Body of pancreas (tissue), 4 donors: ENCODE data around the gene RNU1-2. TPM values are rescaled to one million over a fixed set of nuclear protein-coding genes. Genes with fewer than 3 reads are reported as not detected.
"Not testable (repeated sequence)": the region's sequence is repeated elsewhere in the genome, so short reads cannot be mapped to it uniquely, and the experiment has no call there.

Experiments
- ATAC-seq: fragments of 150-250 bp; one replicate; pipeline ENCODE4 v1.9.1; 2016
- DNase-seq, 4 donors: peaks; one replicate each; pipeline ENCODE4 v3.0.0-alpha.2; 2019
- H3K27ac ChIP-seq, 4 donors: fragments of 200-600 bp; sonication (generic); 1 replicate in 3 of 4; 2 replicates in 1 of 4; pipeline versions ENCODE4 v1.5.1 to v1.6.1; 2016 to 2019; ENCODE audit warnings: mild to moderate bottlenecking in 1 of 4, mixed read lengths in 1 of 4, moderate library complexity in 1 of 4
- H3K27me3 ChIP-seq, 2 donors: fragments of 200-600 bp; sonication (generic); one replicate each; pipeline ENCODE4 v1.6.0; 2016; ENCODE audit warnings: mild to moderate bottlenecking in 1 of 2
- H3K36me3 ChIP-seq, 2 donors: fragments of 200-600 bp; sonication (generic); replicated peaks in 1 of 2; 2 replicates each; pipeline ENCODE4 v1.5.1; 2016; ENCODE audit warnings: low read depth in 2 of 2; ENCODE audit not compliant: insufficient read depth in 1 of 2
- H3K4me1 ChIP-seq: fragments of 200-600 bp; sonication (generic); one replicate; pipeline ENCODE4 v1.6.0; 2016
- H3K4me3 ChIP-seq, 2 donors: fragments of 200-600 bp; sonication (generic); 1 replicate in 1 of 2; 2 replicates in 1 of 2; pipeline ENCODE4 v1.5.1; 2016 to 2019
- H3K9me3 ChIP-seq, 3 donors: fragments of 200-600 bp; sonication (generic); 1 replicate in 2 of 3; 2 replicates in 1 of 3; pipeline ENCODE4 v1.5.1; 2016
- POLR2A ChIP-seq, 3 donors: fragments of 450-650 bp; IDR thresholded peaks; one replicate each; pipeline ENCODE4 v1.6.1; 2016; ENCODE audit warnings: antibody characterized with exemption in 3 of 3, mild to moderate bottlenecking in 2 of 3
- WGBS, 2 donors: methylation state at CpG; one replicate each; pipeline ENCODE4 v1.1.5; 2017; 5-methylcytosine and 5-hydroxymethylcytosine counted together
- intact Hi-C: fragments of 100-400 bp; cut with DNase I; formaldehyde crosslinking; loops from one replicate; pipeline ENCODE4 v1.15.1; 2023
- total RNA-seq, 2 donors: library from RNA; depleted of rRNA; stranded (reverse); fragments of >200 nt; gene quantifications; one replicate each; pipeline ENCODE4 v1.1.0, GENCODE V29; 2016

The RNU1-2 gene
- total RNA-seq: over 10,000 TPM in 1 of 2 donors, under 1 TPM in 1; under 0.01 to 15,479 TPM

DNA sequence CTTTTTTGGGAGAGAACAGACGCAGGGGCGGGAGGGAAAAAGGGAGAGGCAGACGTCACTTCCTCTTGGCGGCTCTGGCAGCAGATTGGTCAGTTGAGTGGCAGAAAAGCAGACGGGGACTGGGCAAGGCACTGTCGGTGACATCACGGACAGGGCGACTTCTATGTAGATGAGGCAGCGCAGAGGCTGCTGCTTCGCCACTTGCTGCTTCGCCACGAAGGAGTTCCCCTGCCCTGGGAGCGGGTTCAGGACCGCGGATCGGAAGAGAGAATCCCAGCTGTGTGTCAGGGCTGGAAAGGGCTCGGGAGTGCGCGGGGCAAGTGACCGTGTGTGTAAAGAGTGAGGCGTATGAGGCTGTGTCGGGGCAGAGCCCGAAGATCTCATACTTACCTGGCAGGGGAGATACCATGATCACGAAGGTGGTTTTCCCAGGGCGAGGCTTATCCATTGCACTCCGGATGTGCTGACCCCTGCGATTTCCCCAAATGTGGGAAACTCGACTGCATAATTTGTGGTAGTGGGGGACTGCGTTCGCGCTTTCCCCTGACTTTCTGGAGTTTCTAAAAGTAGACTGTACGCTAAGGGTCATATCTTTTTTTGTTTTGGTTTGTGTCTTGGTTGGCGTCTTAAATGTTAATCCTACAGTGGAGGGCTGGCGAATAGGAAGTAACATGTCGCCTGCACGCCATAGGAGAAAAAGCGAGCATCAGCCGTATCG lies at the start of gene RNU1-2:
RNU1-2 (plus strand) TSS at position 383 of the 718 bp plus-strand sequence.
- Histone ChIP-seq H3K4me1 (peaks cover 38% of the 10 kb centered on the region), H3K27ac (peak within 1 kb of the TSS; percentile 88 to 96 (median 92))
- intact Hi-C loops, H3K36me3 ChIP-seq, H3K27me3 ChIP-seq, H3K9me3 ChIP-seq, H3K4me3 ChIP-seq: not testable (repeated sequence)
- ATAC-seq (peak; percentile 99), DNase-seq (peak; percentile 93 to 97 (median 96))
- 0% methylated on average over 22 to 23 of the region's 39 CpGs for WGBS, 2 donors
- peak; percentile 93 to 98 (median 96) for TF ChIP-seq POLR2A (IDR thresholded peaks at IDR 0.05)

DNA sequence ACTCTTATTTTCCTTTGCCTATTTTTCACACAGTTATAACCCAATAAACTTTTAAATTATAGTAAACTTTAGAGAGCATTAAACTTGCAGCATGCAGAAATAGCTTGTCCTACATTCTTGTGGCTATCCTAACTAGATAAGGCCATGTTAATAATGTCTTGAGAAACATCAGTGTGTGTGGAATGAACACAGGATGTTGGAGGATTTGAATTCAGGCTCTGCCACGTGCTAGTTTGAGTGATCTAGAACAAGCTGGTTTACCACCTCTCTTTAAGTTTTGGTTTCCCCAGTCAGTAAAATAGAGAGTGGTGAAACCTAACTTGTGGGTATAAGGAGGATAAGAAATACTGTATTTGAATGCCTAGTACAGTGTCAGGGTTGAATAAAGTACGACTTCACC lies 39.6 kb upstream of the RNU1-2 start:
- ATAC-seq, H3K27me3 ChIP-seq, intact Hi-C loops, H3K4me1 ChIP-seq, H3K27ac ChIP-seq, H3K36me3 ChIP-seq, DNase-seq, H3K4me3 ChIP-seq, H3K9me3 ChIP-seq: not testable (repeated sequence)
- 78 to 79% methylated on average over 2 of the region's 2 CpGs for WGBS, 2 donors

GRCh38 chr1:16859167-16860041 lies 36.4 kb upstream of the RNU1-2 start:
- 51 to 59% methylated on average over 12 to 28 of the region's 46 CpGs for WGBS, 2 donors
- ATAC-seq, intact Hi-C loops, H3K36me3 ChIP-seq, H3K4me3 ChIP-seq, H3K4me1 ChIP-seq, H3K9me3 ChIP-seq, H3K27ac ChIP-seq, H3K27me3 ChIP-seq, DNase-seq: not testable (repeated sequence)

DNA sequence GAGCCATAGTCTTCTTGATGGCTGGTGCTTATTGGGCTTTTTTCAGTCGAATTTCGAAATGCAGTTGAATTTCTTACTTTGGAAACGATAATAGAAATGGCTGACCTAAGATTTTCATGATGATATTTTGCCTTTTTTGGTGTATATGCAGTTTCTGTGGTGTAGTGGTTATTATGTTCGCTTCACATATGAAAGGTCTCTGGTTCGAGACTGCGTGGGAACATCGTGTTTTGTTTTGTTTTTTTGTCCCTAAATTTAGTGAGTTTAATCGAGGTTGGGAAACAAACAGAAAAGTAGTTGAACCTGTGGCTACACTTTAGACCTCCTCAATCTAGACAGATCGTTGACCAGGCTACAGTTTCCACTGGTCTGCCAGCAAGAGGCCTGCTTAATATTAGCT lies 35.7 kb upstream of the RNU1-2 start:
- H3K27me3 ChIP-seq, DNase-seq, H3K27ac ChIP-seq, H3K9me3 ChIP-seq, H3K4me3 ChIP-seq, intact Hi-C loops, H3K4me1 ChIP-seq, H3K36me3 ChIP-seq, ATAC-seq: not testable (repeated sequence)
- WGBS, 2 donors: 75 to 82% methylated on average over 7 of the region's 9 CpGs

- ATAC-seq, H3K27ac ChIP-seq, H3K36me3 ChIP-seq, DNase-seq, H3K9me3 ChIP-seq, intact Hi-C loops, H3K4me1 ChIP-seq, H3K27me3 ChIP-seq, H3K4me3 ChIP-seq: not testable (repeated sequence)
- 55 to 70% methylated on average over 11 to 12 of the region's 16 CpGs for WGBS, 2 donors
Measured at GRCh38 chr1:16861832-16862245, 33.9 kb upstream of the RNU1-2 start.

DNA sequence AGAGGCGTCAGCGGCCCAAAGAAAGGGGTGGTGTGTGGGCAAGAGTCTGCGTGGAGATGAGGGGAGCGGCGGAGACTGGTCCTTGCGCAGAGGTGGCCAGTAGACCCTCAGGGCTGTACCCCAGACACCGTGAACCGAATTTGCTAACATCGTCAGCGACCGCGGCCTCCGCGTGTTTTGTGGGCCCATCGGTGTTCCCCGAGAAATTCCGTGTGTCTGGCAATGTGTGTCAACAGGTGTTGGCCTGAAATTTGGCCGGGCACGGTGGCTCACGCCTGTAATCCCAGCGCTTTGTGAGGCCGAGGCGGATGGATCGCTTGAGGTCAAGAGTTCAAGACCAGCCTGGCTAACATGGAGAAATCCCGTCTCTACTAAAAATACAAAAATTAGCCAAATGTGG lies 33.4 kb upstream of the RNU1-2 start:
- H3K27me3 ChIP-seq, DNase-seq, H3K4me3 ChIP-seq, H3K4me1 ChIP-seq, intact Hi-C loops, H3K27ac ChIP-seq, H3K9me3 ChIP-seq, ATAC-seq, H3K36me3 ChIP-seq: not testable (repeated sequence)
- WGBS, 2 donors: 96% methylated on average over 21 to 25 of the region's 25 CpGs

GRCh38 chr1:16863024-16863423 lies 32.8 kb upstream of the RNU1-2 start:
- WGBS, 2 donors: 81 to 83% methylated on average over 6 of the region's 11 CpGs
- not testable (repeated sequence) for H3K9me3 ChIP-seq, H3K4me1 ChIP-seq

GRCh38 chr1:16866926-16867707 lies 28.7 kb upstream of the RNU1-2 start:
- H3K4me3 ChIP-seq, H3K36me3 ChIP-seq, H3K27me3 ChIP-seq, DNase-seq, H3K4me1 ChIP-seq, intact Hi-C loops, ATAC-seq, H3K9me3 ChIP-seq: not testable (repeated sequence)
- 6 to 8% methylated on average over 3 of the region's 6 CpGs for WGBS, 2 donors
- H3K27ac ChIP-seq: peak overlapping the region in 2 of 4 donors; percentile 38 to 66

More at GRCh38 chr1:16863024-16863423, 32.8 kb upstream of the RNU1-2 start:
- H3K27me3 ChIP-seq, H3K27ac ChIP-seq, intact Hi-C loops, ATAC-seq, H3K4me3 ChIP-seq, H3K36me3 ChIP-seq, DNase-seq: not testable (repeated sequence)

GRCh38 chr1:16868787-16869186 lies 27.0 kb upstream of the RNU1-2 start:
- H3K27ac ChIP-seq, ATAC-seq, H3K9me3 ChIP-seq, H3K27me3 ChIP-seq, H3K4me3 ChIP-seq, H3K36me3 ChIP-seq, intact Hi-C loops, DNase-seq: not testable (repeated sequence)
- 90 to 93% methylated on average over 3 to 5 of the region's 6 CpGs for WGBS, 2 donors
- H3K4me1 ChIP-seq: peaks cover 12% of the 10 kb centered on the region

DNA sequence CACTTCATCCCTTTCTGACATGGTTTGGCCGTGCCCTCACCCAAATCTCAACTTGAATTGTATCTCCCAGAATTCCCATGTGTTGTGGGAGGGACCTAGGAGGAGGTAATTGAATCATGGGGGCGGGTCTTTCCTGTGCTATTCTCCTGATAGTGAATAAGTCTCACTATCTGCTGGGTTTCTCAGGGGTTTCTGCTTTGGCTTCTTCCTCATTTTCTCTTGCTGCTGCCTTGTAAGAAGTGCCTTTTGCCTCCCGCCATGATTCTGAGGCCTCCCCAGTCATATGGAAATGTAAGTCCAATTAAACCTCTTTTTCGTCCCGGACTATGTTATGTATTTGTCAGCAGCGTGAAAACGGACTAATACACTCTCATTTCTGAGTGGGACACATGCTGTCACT lies 25.8 kb upstream of the RNU1-2 start:
- H3K4me1 ChIP-seq: peaks cover 13% of the 10 kb centered on the region
- intact Hi-C loops, H3K27ac ChIP-seq, ATAC-seq, H3K9me3 ChIP-seq, H3K36me3 ChIP-seq, H3K27me3 ChIP-seq, H3K4me3 ChIP-seq: not testable (repeated sequence)
- peak in 1 of 4 donors; percentile 25 for DNase-seq
- WGBS, 2 donors: 64 to 71% methylated on average over 6 to 7 of the region's 7 CpGs

GRCh38 chr1:16871171-16871570 lies 24.6 kb upstream of the RNU1-2 start:
- H3K36me3 ChIP-seq, intact Hi-C loops, DNase-seq, ATAC-seq, H3K27ac ChIP-seq, H3K9me3 ChIP-seq, H3K4me3 ChIP-seq, H3K27me3 ChIP-seq: not testable (repeated sequence)
- peaks cover 13% of the 10 kb centered on the region for H3K4me1 ChIP-seq
- WGBS, 2 donors: 79 to 89% methylated on average over 20 to 23 of the region's 23 CpGs
